GM12878 (cell line): ENCODE measurements around the gene EPB41L1. TPM values are rescaled to one million over a fixed set of nuclear protein-coding genes. Genes with fewer than 3 reads are reported as not detected.

Source experiments
- CBX5 ChIP-seq: sonication (generic); IDR thresholded peaks from 2 replicates; pipeline ENCODE4 v1.6.1; 2016; ENCODE audit warnings: low read depth, moderate library complexity, mild to moderate bottlenecking, inconsistent platforms
- CHD4 ChIP-seq: fragments of 200-600 bp; sonication (generic); IDR thresholded peaks from 2 replicates; pipeline ENCODE4 v1.6.1; 2016; ENCODE audit warnings: mild to moderate bottlenecking
- RAD51 ChIP-seq: fragments of 450-650 bp; IDR thresholded peaks from 2 replicates; pipeline ENCODE4 v1.6.1; 2016; ENCODE audit warnings: moderate library complexity, mild to moderate bottlenecking, inconsistent platforms
- RB1 ChIP-seq: fragments of 450-650 bp; formaldehyde crosslinking; IDR thresholded peaks from 2 replicates; pipeline ENCODE4 v1.6.1; 2017; ENCODE audit warnings: mild to moderate bottlenecking, borderline replicate concordance
- RBBP5 ChIP-seq: fragments of 200-600 bp; sonication (generic); conservative IDR thresholded peaks from 2 replicates; pipeline ENCODE4 v1.6.1; 2016
- SIX5 ChIP-seq: IDR thresholded peaks from 2 replicates; pipeline ENCODE4 v1.6.1; 2011; ENCODE audit warnings: mild to moderate bottlenecking, low read depth, low read length, moderate library complexity; ENCODE audit not compliant: severe bottlenecking
- SREBF1 ChIP-seq: IDR thresholded peaks from 2 replicates; pipeline ENCODE4 v1.6.1; 2012; ENCODE audit warnings: mild to moderate bottlenecking, low read length
- ZNF274 ChIP-seq: IDR thresholded peaks from one replicate; pipeline ENCODE4 v1.8.0; 2011; ENCODE audit not compliant: insufficient read length, insufficient read depth
- polyA plus RNA-seq, 11 experiments: library from polyadenylated mRNA; depleted of rRNA in 4 of 11; unstranded in 6 of 11; stranded (reverse) in 5 of 11; fragments of >200 nt; fragmentation: Nextera tagmentation in 4 of 11; fragmentation: Illumina TruSeq in 1 of 11; extraction: Ambion mirVana in 4 of 11; extraction: Trizol in 1 of 11; gene quantifications; 1 replicate in 1 of 11; 2 replicates in 10 of 11; pipeline versions ENCODE4 v1.2.1 to v1.2.3, GENCODE V29; 2011 to 2016; ENCODE audit warnings: inconsistent platforms in 2 of 11, missing spikeins in 2 of 11, low read depth in 1 of 11
- total RNA-seq, 4 experiments: library from RNA; depleted of rRNA in 3 of 4; stranded (reverse); fragments of >200 nt in 3 of 4; fragmentation: Illumina TruSeq in 1 of 4; extraction: Trizol in 1 of 4; gene quantifications; 2 replicates each; pipeline versions ENCODE4 v1.2.1 to v1.2.3, GENCODE V29; 2013 to 2021
- TF ChIP-seq, protein P1 (sequence below): IDR thresholded peaks from 2 replicates; pipeline ENCODE4 v1.6.1; 2011; ENCODE audit warnings: mild to moderate bottlenecking, low read depth, low read length, moderate library complexity; ENCODE audit not compliant: insufficient replicate concordance
- TF ChIP-seq, protein P2 (sequence below): fragments of 450-650 bp; formaldehyde crosslinking; IDR thresholded peaks from 2 replicates; pipeline ENCODE4 v1.5.0; 2022; ENCODE audit warnings: mild to moderate bottlenecking, missing genetic modification characterization

EPB41L1 gene
- total and polyA plus RNA-seq, 10 of the 15 experiments (the other 5 are each of a cell fraction or from before 2014, with no cell fraction given) = 0.08 to 3.2 (median 0.31) TPM

GRCh38 chr20:36219671-36220220, 65.2 kb downstream of the EPB41L1 start (continued):
- TF ChIP-seq, protein P1, sequence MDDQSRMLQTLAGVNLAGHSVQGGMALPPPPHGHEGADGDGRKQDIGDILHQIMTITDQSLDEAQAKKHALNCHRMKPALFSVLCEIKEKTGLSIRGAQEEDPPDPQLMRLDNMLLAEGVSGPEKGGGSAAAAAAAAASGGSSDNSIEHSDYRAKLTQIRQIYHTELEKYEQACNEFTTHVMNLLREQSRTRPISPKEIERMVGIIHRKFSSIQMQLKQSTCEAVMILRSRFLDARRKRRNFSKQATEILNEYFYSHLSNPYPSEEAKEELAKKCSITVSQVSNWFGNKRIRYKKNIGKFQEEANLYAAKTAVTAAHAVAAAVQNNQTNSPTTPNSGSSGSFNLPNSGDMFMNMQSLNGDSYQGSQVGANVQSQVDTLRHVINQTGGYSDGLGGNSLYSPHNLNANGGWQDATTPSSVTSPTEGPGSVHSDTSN = no peak
- TF ChIP-seq, protein P2, sequence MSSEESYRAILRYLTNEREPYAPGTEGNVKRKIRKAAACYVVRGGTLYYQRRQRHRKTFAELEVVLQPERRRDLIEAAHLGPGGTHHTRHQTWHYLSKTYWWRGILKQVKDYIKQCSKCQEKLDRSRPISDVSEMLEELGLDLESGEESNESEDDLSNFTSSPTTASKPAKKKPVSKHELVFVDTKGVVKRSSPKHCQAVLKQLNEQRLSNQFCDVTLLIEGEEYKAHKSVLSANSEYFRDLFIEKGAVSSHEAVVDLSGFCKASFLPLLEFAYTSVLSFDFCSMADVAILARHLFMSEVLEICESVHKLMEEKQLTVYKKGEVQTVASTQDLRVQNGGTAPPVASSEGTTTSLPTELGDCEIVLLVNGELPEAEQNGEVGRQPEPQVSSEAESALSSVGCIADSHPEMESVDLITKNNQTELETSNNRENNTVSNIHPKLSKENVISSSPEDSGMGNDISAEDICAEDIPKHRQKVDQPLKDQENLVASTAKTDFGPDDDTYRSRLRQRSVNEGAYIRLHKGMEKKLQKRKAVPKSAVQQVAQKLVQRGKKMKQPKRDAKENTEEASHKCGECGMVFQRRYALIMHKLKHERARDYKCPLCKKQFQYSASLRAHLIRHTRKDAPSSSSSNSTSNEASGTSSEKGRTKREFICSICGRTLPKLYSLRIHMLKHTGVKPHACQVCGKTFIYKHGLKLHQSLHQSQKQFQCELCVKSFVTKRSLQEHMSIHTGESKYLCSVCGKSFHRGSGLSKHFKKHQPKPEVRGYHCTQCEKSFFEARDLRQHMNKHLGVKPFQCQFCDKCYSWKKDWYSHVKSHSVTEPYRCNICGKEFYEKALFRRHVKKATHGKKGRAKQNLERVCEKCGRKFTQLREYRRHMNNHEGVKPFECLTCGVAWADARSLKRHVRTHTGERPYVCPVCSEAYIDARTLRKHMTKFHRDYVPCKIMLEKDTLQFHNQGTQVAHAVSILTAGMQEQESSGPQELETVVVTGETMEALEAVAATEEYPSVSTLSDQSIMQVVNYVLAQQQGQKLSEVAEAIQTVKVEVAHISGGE (CRISPR knock-in tag) = no peak
- no peak for TF ChIP-seq RAD51
- no peak for TF ChIP-seq CHD4
- no peak for TF ChIP-seq RBBP5
- no peak for TF ChIP-seq CBX5
- no peak for TF ChIP-seq SIX5
- TF ChIP-seq ZNF274 = no peak
- TF ChIP-seq RB1 = no peak
- no peak for TF ChIP-seq SREBF1
